Measurements from ENCODE around the gene HIPK3.
A peak's percentile ranks its signal among the peaks of the same experiment; 100 is the strongest.
"Not testable (repeated sequence)": the region's sequence is repeated elsewhere in the genome, so short reads cannot be mapped to it uniquely, and the experiment has no call there.

The HIPK3 gene

GRCh38 chr11:33257160-33257896, at the start of gene HIPK3:
HIPK3 (plus strand) TSS chr11:33257381.
- peak; percentile 36 for TF ChIP-seq CTCF (IDR thresholded peaks at IDR 0.05; ENCODE audit: insufficient read depth, missing control alignments)
- no peak for DNase-seq (ENCODE audit: insufficient read length, low spot score)
- no peak for FAIRE-seq

- no peak for TF ChIP-seq CTCF (IDR thresholded peaks at IDR 0.05; ENCODE audit: insufficient read depth, missing control alignments)
- FAIRE-seq (no peak), DNase-seq (ENCODE audit: insufficient read length, low spot score) (no peak)
These were observed 49.7 kb upstream of the HIPK3 start for GRCh38 chr11:33207408-33207985.

GRCh38 chr11:33208150-33208549, 49.0 kb upstream of the HIPK3 start:
- DNase-seq (ENCODE audit: insufficient read length, low spot score): no peak
- no peak for TF ChIP-seq CTCF (IDR thresholded peaks at IDR 0.05; ENCODE audit: insufficient read depth, missing control alignments)
- no peak for FAIRE-seq

- no peak for FAIRE-seq
- DNase-seq (ENCODE audit: insufficient read length, low spot score): no peak
- TF ChIP-seq CTCF (IDR thresholded peaks at IDR 0.05; ENCODE audit: insufficient read depth, missing control alignments): no peak
These were observed 46.0 kb upstream of the HIPK3 start for GRCh38 chr11:33211153-33211552.

GRCh38 chr11:33211580-33211979, 45.6 kb upstream of the HIPK3 start:
- TF ChIP-seq CTCF (IDR thresholded peaks at IDR 0.05; ENCODE audit: insufficient read depth, missing control alignments): no peak
- FAIRE-seq: no peak
- no peak for DNase-seq (ENCODE audit: insufficient read length, low spot score)

- FAIRE-seq (no peak), DNase-seq (ENCODE audit: insufficient read length, low spot score) (no peak)
- TF ChIP-seq CTCF (IDR thresholded peaks at IDR 0.05; ENCODE audit: insufficient read depth, missing control alignments): no peak
These were observed 43.0 kb upstream of the HIPK3 start for GRCh38 chr11:33214187-33214586.

GRCh38 chr11:33214767-33215166, 42.4 kb upstream of the HIPK3 start:
- DNase-seq (ENCODE audit: insufficient read length, low spot score): no peak
- TF ChIP-seq CTCF (IDR thresholded peaks at IDR 0.05; ENCODE audit: insufficient read depth, missing control alignments): no peak
- no peak for FAIRE-seq

- FAIRE-seq; DNase-seq (ENCODE audit: insufficient read length, low spot score): not testable (repeated sequence)
These were observed 40.5 kb upstream of the HIPK3 start for GRCh38 chr11:33216676-33217075.

Measured in D721Med (cell line).